NCI-H2029 treated with DMSO at 0.1 percent for 48 hours (cell line): ENCODE measurements around the gene VPS36.
"Not testable (repeated sequence)": the region's sequence is repeated elsewhere in the genome, so short reads cannot be mapped to it uniquely, and the experiment has no call there.

Experiments used
- DNase-seq: peaks from one replicate; lab custom pipeline; 2025; lab: John Stamatoyannopoulos, UW

Gene VPS36

GRCh38 chr13:52374873-52375411 is 75.5 kb downstream of the VPS36 start:
- no peak for DNase-seq

GRCh38 chr13:52374389-52374788 is 76.0 kb downstream of the VPS36 start:
- no peak for DNase-seq

- not testable (repeated sequence) for DNase-seq
These were observed 77.2 kb downstream of the VPS36 start for GRCh38 chr13:52373277-52373676.

GRCh38 chr13:52371736-52372247 is 78.6 kb downstream of the VPS36 start:
- no peak for DNase-seq

- DNase-seq, result no peak
These were observed 84.1 kb downstream of the VPS36 start for GRCh38 chr13:52366291-52366690.
